BJ (cell line): Measurements from ENCODE around the gene IL1RAPL1. TPM values are rescaled to one million over a fixed set of nuclear protein-coding genes. Genes with fewer than 3 reads are reported as not detected.

Source experiments
- CTCF ChIA-PET: fragments of 350-600 bp; formaldehyde crosslinking; extraction: SDS; loops from one replicate; lab custom pipeline; 2021; ENCODE audit warnings: antibody characterized with exemption, inconsistent platforms; lab: Yijun Ruan, JAX
- POLR2A ChIA-PET: fragments of 300-600 bp; sonication (Branson Sonifier 250); formaldehyde crosslinking; extraction: SDS; loops from one replicate; lab custom pipeline; 2021; ENCODE audit warnings: antibody characterized with exemption; lab: Charles Lee
- DNase-seq: peaks from one replicate; pipeline ENCODE4 v3.0.0-alpha.2; 2011; ENCODE audit warnings: low read depth
- H3K27me3 ChIP-seq: 2 replicates; pipeline ENCODE4 v1.6.0; 2011; ENCODE audit warnings: low read length; ENCODE audit not compliant: control insufficient read depth, insufficient read depth
- H3K36me3 ChIP-seq: 2 replicates; pipeline ENCODE4 v1.5.1; 2011; ENCODE audit warnings: low read length; ENCODE audit not compliant: control insufficient read depth, insufficient read depth
- H3K4me3 ChIP-seq: 2 replicates; pipeline ENCODE4 v1.5.1; 2011; ENCODE audit warnings: low read depth, mild to moderate bottlenecking, control low read depth, low read length
- CTCF ChIP-seq: IDR thresholded peaks from 2 replicates; pipeline ENCODE4 v1.5.1; 2011; ENCODE audit warnings: low read depth, mild to moderate bottlenecking, control low read depth, inconsistent platforms, low read length, moderate library complexity; ENCODE audit not compliant: insufficient read depth
- polyA plus RNA-seq: library from polyadenylated mRNA; depleted of rRNA; stranded (reverse); fragments of >200 nt; gene quantifications from 2 replicates; pipeline ENCODE4 v1.2.3, GENCODE V29; 2011

The IL1RAPL1 gene
- polyA plus RNA-seq, 1 experiment = 0.02 TPM

GRCh38 chrX:29215251-29215650 is 628.0 kb downstream of the IL1RAPL1 start:
- TF ChIP-seq CTCF = no peak

GRCh38 chrX:29225670-29226069 is 638.4 kb downstream of the IL1RAPL1 start:
- DNase-seq = no peak
- TF ChIP-seq CTCF = no peak
- H3K27me3 ChIP-seq = no peaks in the 10 kb centered on the region
- CTCF ChIA-PET = no interaction called here
- POLR2A ChIA-PET = no interaction called here
- H3K36me3 ChIP-seq = no peaks in the 10 kb centered on the region
- H3K4me3 ChIP-seq = no peak overlapping the region

More at GRCh38 chrX:29215251-29215650, 628.0 kb downstream of the IL1RAPL1 start:
- ChIA-PET POLR2A (no interaction called here), CTCF (no interaction called here)
- H3K4me3 ChIP-seq = no peak overlapping the region
- no peaks in the 10 kb centered on the region for H3K27me3 ChIP-seq
- H3K36me3 ChIP-seq = no peaks in the 10 kb centered on the region
- no peak for DNase-seq

- TF ChIP-seq CTCF = no peak
- Histone ChIP-seq H3K27me3 (no peaks in the 10 kb centered on the region), H3K4me3 (no peak overlapping the region), H3K36me3 (no peaks in the 10 kb centered on the region)
- ChIA-PET CTCF (interaction anchor here (0.6 kb wide), 1 partner anchor 8 kb away, joined by 3 read pairs; no protein-coding TSS in a partner anchor), POLR2A (no interaction called here)
- no peak for DNase-seq
Measured at GRCh38 chrX:29229802-29230201, 642.6 kb downstream of the IL1RAPL1 start.

GRCh38 chrX:29231800-29232199 is 644.6 kb downstream of the IL1RAPL1 start:
- no peaks in the 10 kb centered on the region for H3K27me3 ChIP-seq
- DNase-seq = no peak
- POLR2A ChIA-PET = no interaction called here
- TF ChIP-seq CTCF = peak; percentile 21; the same call in 1 of the 2 replicates
- CTCF ChIA-PET = no interaction called here
- H3K4me3 ChIP-seq = no peak overlapping the region
- no peaks in the 10 kb centered on the region for H3K36me3 ChIP-seq

- no peak for TF ChIP-seq CTCF
- no peaks in the 10 kb centered on the region for H3K36me3 ChIP-seq
- ChIA-PET POLR2A (no interaction called here), CTCF (no interaction called here)
- no peak for DNase-seq
- no peaks in the 10 kb centered on the region for H3K27me3 ChIP-seq
- no peak overlapping the region for H3K4me3 ChIP-seq
Measured at GRCh38 chrX:29233592-29234183, 646.4 kb downstream of the IL1RAPL1 start.
